SK-N-SH (cell line): ENCODE measurements around the gene ANKRD60. TPM values are rescaled to one million over a fixed set of nuclear protein-coding genes. Genes with fewer than 3 reads are reported as not detected.

ENCODE experiments used
- CTCF ChIA-PET: fragments of 300-600, 350-600 bp; formaldehyde crosslinking; extraction: SDS; loops from one replicate; lab custom pipeline; 2021; lab: Yijun Ruan, JAX
- POLR2A ChIA-PET: fragments of 350-600 bp; sonication (Branson Sonifier 250); formaldehyde crosslinking; extraction: SDS; loops from one replicate; lab custom pipeline; 2020; ENCODE audit warnings: antibody characterized with exemption, inconsistent platforms; lab: Yijun Ruan, JAX
- DNase-seq: peaks from one replicate; pipeline ENCODE4 v3.0.0; 2012
- H2AFZ ChIP-seq: fragments of 200-600 bp; sonication (generic); 2 replicates; pipeline ENCODE4 v1.8.1; 2016; ENCODE audit warnings: antibody characterized with exemption, mild to moderate bottlenecking, low read depth
- H3F3A ChIP-seq: fragments of 200-600 bp; sonication (generic); replicated peaks from 2 replicates; pipeline ENCODE3; 2016; ENCODE audit warnings: antibody characterized with exemption, mild to moderate bottlenecking; ENCODE audit not compliant: insufficient read depth
- H3K27ac ChIP-seq, 2 experiments: fragments of 200-500 bp in 1 of 2; fragments of 200-600 bp in 1 of 2; sonication (Bioruptor generic) in 1 of 2; sonication (generic), shearing (Covaris generic) in 1 of 2; 2 replicates each; pipeline versions ENCODE4 v1.5.1 to v1.6.1; 2014 to 2016; ENCODE audit warnings: low read depth in 2 of 2, inconsistent platforms in 1 of 2, low read length in 1 of 2, mild to moderate bottlenecking in 1 of 2, mixed read lengths in 1 of 2
- H3K27me3 ChIP-seq: fragments of 200-600 bp; sonication (generic), shearing (Covaris generic); 2 replicates; pipeline ENCODE4 v1.6.1; 2016; ENCODE audit warnings: mixed run types; ENCODE audit not compliant: insufficient read depth
- H3K36me3 ChIP-seq, 2 experiments: fragments of 200-500 bp in 1 of 2; fragments of 200-600 bp in 1 of 2; sonication (Bioruptor generic) in 1 of 2; sonication (generic) in 1 of 2; replicated peaks in 1 of 2; 2 replicates each; pipeline versions ENCODE3 to v1.5.1; 2014 to 2016; ENCODE audit warnings: low read length in 1 of 2, mild to moderate bottlenecking in 1 of 2; ENCODE audit not compliant: insufficient read depth in 2 of 2, control insufficient read depth in 1 of 2
- H3K4me1 ChIP-seq, 2 experiments: fragments of 200-500 bp in 1 of 2; fragments of 200-600 bp in 1 of 2; sonication (Bioruptor generic) in 1 of 2; sonication (generic), shearing (Covaris generic) in 1 of 2; 2 replicates each; pipeline versions ENCODE4 v1.5.1 to v1.6.1; 2014 to 2016; ENCODE audit warnings: low read depth in 1 of 2, low read length in 1 of 2, mixed run types in 1 of 2; ENCODE audit not compliant: insufficient read depth in 2 of 2, control insufficient read depth in 1 of 2
- H3K4me2 ChIP-seq: fragments of 200-600 bp; sonication (generic), shearing (Covaris generic); 2 replicates; pipeline ENCODE4 v1.6.1; 2017; ENCODE audit warnings: mixed run types
- H3K4me3 ChIP-seq, 2 experiments: fragments of 200-500 bp in 1 of 2; fragments of 200-600 bp in 1 of 2; sonication (Bioruptor generic) in 1 of 2; sonication (generic), shearing (Covaris generic) in 1 of 2; 2 replicates each; pipeline versions ENCODE4 v1.5.1 to v1.8.1; 2014 to 2016; ENCODE audit warnings: low read depth in 2 of 2, inconsistent platforms in 1 of 2, low read length in 1 of 2, mild to moderate bottlenecking in 1 of 2, mixed read lengths in 1 of 2, moderate library complexity in 1 of 2
- H3K79me2 ChIP-seq: fragments of 200-600 bp; sonication (generic); 2 replicates; pipeline ENCODE4 v1.8.1; 2017; ENCODE audit warnings: mild to moderate bottlenecking; ENCODE audit not compliant: insufficient read depth
- H3K9ac ChIP-seq: fragments of 200-600 bp; sonication (generic); 2 replicates; pipeline ENCODE4 v1.6.1; 2017; ENCODE audit warnings: mixed run types
- H3K9me2 ChIP-seq: fragments of 200-600 bp; sonication (generic); 2 replicates; pipeline ENCODE4 v1.6.1; 2017; ENCODE audit warnings: mixed run types
- H3K9me3 ChIP-seq: fragments of 200-600 bp; sonication (generic); 2 replicates; pipeline ENCODE4 v1.6.1; 2017; ENCODE audit warnings: mixed run types, mild to moderate bottlenecking, moderate library complexity
- H4K20me1 ChIP-seq: fragments of 200-600 bp; sonication (generic); 2 replicates; pipeline ENCODE4 v1.6.1; 2017; ENCODE audit warnings: mild to moderate bottlenecking, mixed run types; ENCODE audit not compliant: insufficient read depth
- CTCF ChIP-seq: fragments of 200-600 bp; sonication (generic); IDR thresholded peaks from 2 replicates; pipeline ENCODE4 v1.6.1; 2017; ENCODE audit warnings: antibody characterized with exemption, mild to moderate bottlenecking, moderate library complexity
- ELF1 ChIP-seq: IDR thresholded peaks from 2 replicates; pipeline ENCODE4 v1.4.0; 2012
- EZH2phosphoT487 ChIP-seq: fragments of 200-600 bp; sonication (generic); IDR thresholded peaks from 2 replicates; pipeline ENCODE4 v1.6.1; 2017; ENCODE audit warnings: low read depth, mixed run types, mild to moderate bottlenecking, antibody characterized with exemption, moderate library complexity, borderline replicate concordance
- FOXJ3 ChIP-seq: sonication (generic); formaldehyde crosslinking; IDR thresholded peaks from 2 replicates; pipeline ENCODE4 v1.5.1; 2020; ENCODE audit warnings: mild to moderate bottlenecking, missing genetic modification reagents
- FOXM1 ChIP-seq: IDR thresholded peaks from 2 replicates; pipeline ENCODE4 v1.4.0; 2012; ENCODE audit warnings: low read depth, mild to moderate bottlenecking
- GATA2 ChIP-seq: sonication (generic); formaldehyde crosslinking; IDR thresholded peaks from 2 replicates; pipeline ENCODE4 v1.5.0; 2020; ENCODE audit warnings: mild to moderate bottlenecking, missing genetic modification reagents
- JUND ChIP-seq: IDR thresholded peaks from 2 replicates; pipeline ENCODE4 v1.4.0; 2012
- MEF2A ChIP-seq: IDR thresholded peaks from 2 replicates; pipeline ENCODE4 v1.4.0; 2012; ENCODE audit warnings: low read depth, borderline replicate concordance
- PBX3 ChIP-seq: IDR thresholded peaks from 2 replicates; pipeline ENCODE4; 2012
- RAD21 ChIP-seq: IDR thresholded peaks from 2 replicates; pipeline ENCODE4 v1.6.1; 2012; ENCODE audit warnings: mild to moderate bottlenecking, low read length
- RFX5 ChIP-seq: IDR thresholded peaks from 2 replicates; pipeline ENCODE4 v1.6.1; 2012; ENCODE audit warnings: mild to moderate bottlenecking, improper control_type of control experiment, low read length
- RXRA ChIP-seq: IDR thresholded peaks from 2 replicates; pipeline ENCODE4 v1.4.0; 2012; ENCODE audit warnings: low read depth, mild to moderate bottlenecking, borderline replicate concordance
- SIN3A ChIP-seq: IDR thresholded peaks from 2 replicates; pipeline ENCODE4 v1.6.1; 2012; ENCODE audit warnings: low read depth, mild to moderate bottlenecking, low read length, moderate library complexity, borderline replicate concordance
- SMC3 ChIP-seq: IDR thresholded peaks from 2 replicates; pipeline ENCODE4 v1.6.1; 2012; ENCODE audit warnings: low read depth, low read length, improper control_type of control experiment
- TAF1 ChIP-seq: IDR thresholded peaks from 2 replicates; pipeline ENCODE4 v1.6.1; 2012; ENCODE audit warnings: low read depth, mild to moderate bottlenecking, low read length, moderate library complexity, borderline replicate concordance
- TCF12 ChIP-seq: IDR thresholded peaks from 2 replicates; pipeline ENCODE4 v1.4.0; 2012
- TEAD4 ChIP-seq: IDR thresholded peaks from 2 replicates; pipeline ENCODE4 v1.4.0; 2012; ENCODE audit warnings: mild to moderate bottlenecking, borderline replicate concordance; ENCODE audit not compliant: insufficient read depth
- YY1 ChIP-seq: IDR thresholded peaks from 2 replicates; pipeline ENCODE4 v1.4.0; 2012; ENCODE audit warnings: low read depth, mild to moderate bottlenecking
- WGBS: methylation state at CpG from one replicate; pipeline ENCODE4 v1.1.6; 2017; ENCODE audit warnings: low lambda C conversion rate; 5-methylcytosine and 5-hydroxymethylcytosine counted together
- polyA plus RNA-seq, 3 experiments: library from polyadenylated mRNA; depleted of rRNA; stranded (reverse); fragments of >200 nt; gene quantifications; 2 replicates each; pipeline ENCODE4 v1.2.3, GENCODE V29; 2012
- TF ChIP-seq, protein P1 (sequence below): IDR thresholded peaks from 2 replicates; pipeline ENCODE4 v1.4.0; 2012; ENCODE audit warnings: low read depth
- TF ChIP-seq, protein P2 (sequence below): fragments of 150-350 bp; IDR thresholded peaks from 2 replicates; pipeline ENCODE4 v1.6.1; 2017; ENCODE audit warnings: antibody characterized with exemption, low read length, low read depth, borderline replicate concordance

The ANKRD60 gene
- polyA plus RNA-seq, 1 of the 3 experiments (the other 2 are of a cell fraction): not detected

- H3K27ac ChIP-seq: peak overlapping the region in 1 of 2 experiments; percentile 99; a peak in 2 of 4 replicates
- no peak overlapping the region; a peak in 1 of 4 replicates for H3K4me3 ChIP-seq
- no peak overlapping the region for H2AFZ ChIP-seq
- no peaks in the 10 kb centered on the region for H3K27me3 ChIP-seq
- WGBS: 81% methylated on average over 8 of the region's 10 CpGs
- no peaks in the 10 kb centered on the region for H3K9me3 ChIP-seq
- peaks cover 0 to 61% of the 10 kb centered on the region in 2 experiments; a peak in 2 of 4 replicates for H3K4me1 ChIP-seq
- no peaks in the 10 kb centered on the region for H3F3A ChIP-seq
- peak; percentile 60 for DNase-seq
- no peak overlapping the region for H3K9ac ChIP-seq
- no peaks in the 10 kb centered on the region for H4K20me1 ChIP-seq
- H3K79me2 ChIP-seq: no peaks in the 10 kb centered on the region
- no peak for TF ChIP-seq TEAD4
- TF ChIP-seq FOXM1: no peak
- TF ChIP-seq SIN3A: no peak
- no peak for TF ChIP-seq JUND
- TF ChIP-seq RAD21: no peak
- no peak for TF ChIP-seq TAF1
- no peak for TF ChIP-seq PBX3
- no peak for TF ChIP-seq FOXJ3 (CRISPR knock-in tag)
- TF ChIP-seq, protein P1, sequence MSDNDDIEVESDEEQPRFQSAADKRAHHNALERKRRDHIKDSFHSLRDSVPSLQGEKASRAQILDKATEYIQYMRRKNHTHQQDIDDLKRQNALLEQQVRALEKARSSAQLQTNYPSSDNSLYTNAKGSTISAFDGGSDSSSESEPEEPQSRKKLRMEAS: no peak
- TF ChIP-seq, protein P2, sequence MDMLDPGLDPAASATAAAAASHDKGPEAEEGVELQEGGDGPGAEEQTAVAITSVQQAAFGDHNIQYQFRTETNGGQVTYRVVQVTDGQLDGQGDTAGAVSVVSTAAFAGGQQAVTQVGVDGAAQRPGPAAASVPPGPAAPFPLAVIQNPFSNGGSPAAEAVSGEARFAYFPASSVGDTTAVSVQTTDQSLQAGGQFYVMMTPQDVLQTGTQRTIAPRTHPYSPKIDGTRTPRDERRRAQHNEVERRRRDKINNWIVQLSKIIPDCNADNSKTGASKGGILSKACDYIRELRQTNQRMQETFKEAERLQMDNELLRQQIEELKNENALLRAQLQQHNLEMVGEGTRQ: no peak
- TF ChIP-seq GATA2 (CRISPR knock-in tag): no peak
- no peak for TF ChIP-seq MEF2A
- no peak for TF ChIP-seq RXRA
- TF ChIP-seq EZH2phosphoT487: no peak
- TF ChIP-seq TCF12: no peak
- TF ChIP-seq SMC3: no peak
- TF ChIP-seq ELF1: no peak
- TF ChIP-seq YY1: no peak
- TF ChIP-seq CTCF: no peak
- TF ChIP-seq RFX5: no peak
- POLR2A ChIA-PET: no interaction called here
- H3K36me3 ChIP-seq: no peaks in the 10 kb centered on the region
- no peaks in the 10 kb centered on the region for H3K9me2 ChIP-seq
- no peak overlapping the region for H3K4me2 ChIP-seq
- CTCF ChIA-PET: interaction anchor here (0.8 to 3.7 kb wide), 7 partner anchors 14 to 578 kb away, joined by 3 to 11 read pairs (median 6); no protein-coding TSS in a partner anchor
Measured at GRCh38 chr20:58174708-58175280, 53.7 kb downstream of the ANKRD60 start.
